C4-2B (cell line): ENCODE results near the gene CST4.

Experiments
- ZFX ChIP-seq: fragments of 450-650 bp; IDR thresholded peaks from 2 replicates; pipeline ENCODE4 v1.6.1; 2017
- TF ChIP-seq, protein P1 (sequence below): fragments of 450-650 bp; conservative IDR thresholded peaks from 2 replicates; pipeline ENCODE4 v1.5.1; 2017; ENCODE audit warnings: mild to moderate bottlenecking

DNA sequence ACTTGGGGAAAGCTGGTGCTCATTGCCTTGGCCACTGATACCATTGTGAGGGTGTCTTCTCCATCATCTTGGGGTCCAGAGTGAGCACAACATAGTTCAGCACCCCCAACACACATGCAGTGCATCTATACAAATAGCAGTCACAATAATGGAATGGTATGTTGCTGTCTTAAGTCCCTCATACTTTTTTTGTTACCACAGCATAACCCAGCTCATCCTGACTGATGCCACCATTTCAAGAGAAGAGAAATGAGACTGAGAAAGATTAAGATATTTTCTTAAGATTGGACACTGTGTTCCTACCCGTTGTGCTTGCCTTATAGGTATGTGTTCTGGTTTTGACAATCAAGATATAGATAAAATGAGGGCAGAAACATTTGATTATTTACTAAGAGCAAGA lies 15.6 kb downstream of the CST4 start:
- TF ChIP-seq, protein P1, sequence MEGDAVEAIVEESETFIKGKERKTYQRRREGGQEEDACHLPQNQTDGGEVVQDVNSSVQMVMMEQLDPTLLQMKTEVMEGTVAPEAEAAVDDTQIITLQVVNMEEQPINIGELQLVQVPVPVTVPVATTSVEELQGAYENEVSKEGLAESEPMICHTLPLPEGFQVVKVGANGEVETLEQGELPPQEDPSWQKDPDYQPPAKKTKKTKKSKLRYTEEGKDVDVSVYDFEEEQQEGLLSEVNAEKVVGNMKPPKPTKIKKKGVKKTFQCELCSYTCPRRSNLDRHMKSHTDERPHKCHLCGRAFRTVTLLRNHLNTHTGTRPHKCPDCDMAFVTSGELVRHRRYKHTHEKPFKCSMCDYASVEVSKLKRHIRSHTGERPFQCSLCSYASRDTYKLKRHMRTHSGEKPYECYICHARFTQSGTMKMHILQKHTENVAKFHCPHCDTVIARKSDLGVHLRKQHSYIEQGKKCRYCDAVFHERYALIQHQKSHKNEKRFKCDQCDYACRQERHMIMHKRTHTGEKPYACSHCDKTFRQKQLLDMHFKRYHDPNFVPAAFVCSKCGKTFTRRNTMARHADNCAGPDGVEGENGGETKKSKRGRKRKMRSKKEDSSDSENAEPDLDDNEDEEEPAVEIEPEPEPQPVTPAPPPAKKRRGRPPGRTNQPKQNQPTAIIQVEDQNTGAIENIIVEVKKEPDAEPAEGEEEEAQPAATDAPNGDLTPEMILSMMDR = no peak
- TF ChIP-seq ZFX = no peak
